Stimulated activated naive CD4-positive, alpha-beta T cell treated with Interleukin-2 at 50 U/mL for 16 hours (primary cell): Measurements from ENCODE around the gene EDIL3.
"Not testable (repeated sequence)": the region's sequence is repeated elsewhere in the genome, so short reads cannot be mapped to it uniquely, and the experiment has no call there.

Experiments used
- DNase-seq: peaks from one replicate; lab custom pipeline; 2025; lab: John Stamatoyannopoulos, UW

The EDIL3 gene

DNA sequence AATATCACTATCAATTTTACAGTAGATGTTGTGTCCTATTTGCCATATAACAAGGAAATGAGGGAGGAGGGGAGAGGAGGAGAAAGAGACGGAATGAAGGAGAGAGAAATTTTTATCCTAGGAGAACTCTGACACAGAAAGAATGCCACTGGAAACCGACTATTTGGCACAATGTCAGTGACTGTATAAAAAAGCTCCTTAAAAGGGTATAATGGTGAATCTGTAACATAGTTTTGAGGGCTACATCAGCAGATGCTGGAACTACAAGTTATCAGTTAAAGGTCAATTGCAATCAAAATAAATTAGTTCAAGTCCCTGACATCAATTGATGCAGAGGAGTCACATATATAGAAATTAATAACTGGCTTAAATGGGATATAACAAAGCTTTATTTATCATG, 5.7 kb downstream of the EDIL3 start:
- no peak for DNase-seq

DNA sequence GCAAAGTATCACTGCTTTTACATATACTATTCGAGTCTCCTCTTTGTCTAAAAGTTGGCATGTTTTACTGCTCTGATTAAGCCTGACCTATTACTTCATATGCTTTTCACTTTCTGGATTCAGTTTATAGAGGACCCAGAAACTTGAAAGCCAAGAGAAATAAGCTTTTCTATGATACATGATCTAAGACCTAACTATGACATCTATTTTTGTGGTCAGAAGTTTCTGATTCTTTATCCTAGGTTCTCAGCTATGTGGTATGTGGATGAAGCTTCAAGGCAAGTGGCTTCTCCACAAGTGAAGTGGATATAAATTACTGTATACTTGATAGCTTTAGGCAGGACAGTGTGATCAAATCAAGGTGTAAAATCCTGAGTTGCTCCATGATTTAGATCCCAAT, 6.3 kb downstream of the EDIL3 start:
- no peak for DNase-seq

DNA sequence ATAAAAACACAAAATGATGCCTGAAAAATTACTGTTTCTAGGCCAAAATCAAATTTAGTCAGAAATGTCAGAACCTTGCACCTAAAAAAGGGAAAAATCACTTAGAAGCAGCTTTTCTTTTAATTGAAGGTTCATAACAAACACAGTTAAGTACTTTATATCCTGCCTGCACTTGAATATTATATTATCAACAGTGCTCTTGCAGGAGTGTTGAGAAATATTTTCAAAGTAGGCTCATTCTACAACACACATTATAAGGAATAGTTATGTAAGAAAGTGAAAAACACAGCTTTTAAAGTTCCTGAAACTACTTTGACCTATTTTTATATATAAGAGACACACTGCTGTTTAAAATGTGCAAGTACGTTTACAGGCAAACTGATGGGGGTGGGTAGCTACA, 8.3 kb downstream of the EDIL3 start:
- no peak for DNase-seq

DNA sequence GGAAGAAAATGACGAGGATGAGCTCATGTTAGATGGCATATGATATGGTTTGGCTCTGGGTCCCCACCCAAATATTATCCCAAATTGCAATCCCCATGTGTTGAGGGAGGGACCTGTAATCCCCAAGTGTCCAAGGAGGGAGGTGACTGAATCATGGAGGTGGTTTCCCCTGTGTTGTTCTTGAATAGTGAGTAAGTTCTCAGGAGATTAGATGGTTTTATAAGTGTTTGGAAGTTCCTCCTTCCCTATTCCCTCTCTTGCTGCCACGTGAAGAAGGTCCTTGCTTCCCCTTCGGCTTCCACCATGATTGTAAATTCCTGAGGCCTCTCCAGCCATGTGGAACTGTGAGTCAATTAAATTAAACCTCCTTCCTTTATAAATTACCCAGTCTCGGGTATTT, 10.1 kb downstream of the EDIL3 start:
- no peak for DNase-seq

DNA sequence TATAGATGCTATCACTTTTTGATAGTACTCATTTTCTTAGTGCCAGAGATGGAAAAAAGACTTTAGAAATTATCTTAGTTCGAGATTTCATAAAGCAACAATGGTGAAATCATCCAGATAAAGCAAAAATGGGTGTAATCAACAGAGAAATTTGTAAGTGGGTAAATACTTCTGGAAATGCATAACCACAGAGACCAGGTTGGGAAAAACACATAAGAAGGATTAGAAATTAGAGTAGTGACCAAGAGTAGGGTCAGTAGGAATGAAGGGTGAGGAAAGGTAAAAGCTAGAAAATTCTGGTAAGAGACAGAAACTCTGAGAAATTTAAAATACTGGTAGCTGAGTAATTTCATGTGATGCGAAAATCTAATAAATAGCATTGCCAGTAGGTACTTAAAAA, 11.2 kb downstream of the EDIL3 start:
- DNase-seq = no peak

GRCh38 chr5:84372066-84372695, 12.5 kb downstream of the EDIL3 start:
- no peak for DNase-seq

GRCh38 chr5:84370176-84370575, 14.5 kb downstream of the EDIL3 start:
- DNase-seq = no peak

- DNase-seq = no peak
Measured at GRCh38 chr5:84364043-84364442, 20.6 kb downstream of the EDIL3 start.

DNA sequence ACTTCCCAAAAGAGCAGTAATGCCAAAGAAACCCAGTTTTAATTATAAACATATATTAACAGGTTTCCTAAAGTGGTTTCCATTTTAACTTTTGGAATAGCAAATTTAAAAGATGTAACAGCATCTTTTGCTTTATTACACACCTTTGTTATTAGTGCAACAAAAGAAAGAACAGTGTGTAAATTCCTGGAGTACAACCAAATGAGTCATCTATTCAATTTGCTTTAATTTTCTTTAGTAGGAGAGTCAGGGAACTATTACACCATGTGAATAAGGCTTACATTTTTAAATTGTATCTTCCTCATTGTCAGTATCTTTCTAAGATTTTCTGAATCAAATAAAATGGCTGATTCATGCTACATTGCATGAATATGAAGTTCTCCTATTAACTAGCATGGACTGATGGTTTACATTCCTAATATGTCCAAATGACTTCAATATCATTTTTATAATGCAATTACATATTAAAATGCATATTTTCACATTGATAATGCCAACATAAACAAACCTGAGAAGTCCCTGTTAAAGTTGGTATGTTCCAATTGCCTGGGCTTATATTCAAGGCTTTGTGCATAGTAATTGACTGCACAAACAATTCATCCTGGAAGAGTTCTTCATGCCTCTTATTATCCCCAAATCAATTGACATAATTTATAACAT, 22.5 kb downstream of the EDIL3 start:
- DNase-seq = no peak

GRCh38 chr5:84361572-84361971, 23.1 kb downstream of the EDIL3 start:
- DNase-seq = no peak

- DNase-seq = no peak
Measured at GRCh38 chr5:84360056-84360455, 24.6 kb downstream of the EDIL3 start.

- DNase-seq = no peak
Measured at GRCh38 chr5:84354101-84354500, 30.6 kb downstream of the EDIL3 start.

GRCh38 chr5:84344788-84345187, 39.9 kb downstream of the EDIL3 start:
- DNase-seq = no peak

GRCh38 chr5:84343171-84343570, 41.5 kb downstream of the EDIL3 start:
- DNase-seq = no peak

DNA sequence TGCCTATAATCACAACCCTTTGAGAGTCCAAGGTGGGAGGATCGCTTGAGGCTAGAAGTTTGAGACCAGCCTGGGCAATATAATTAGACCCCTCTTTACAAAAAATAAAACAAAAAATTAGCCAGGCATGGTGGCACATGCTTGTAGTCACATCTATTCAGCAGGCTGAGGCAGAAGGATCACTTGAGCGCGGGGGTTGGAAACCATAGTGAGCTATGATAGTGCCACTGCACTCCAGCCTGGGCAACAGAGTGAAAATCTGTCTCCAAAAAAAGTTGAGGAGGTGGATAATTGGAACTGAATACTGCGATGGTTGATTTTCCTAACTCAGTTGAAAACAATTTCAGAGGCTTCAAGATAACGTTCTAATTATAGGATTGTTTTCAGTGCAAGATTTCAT, 52.6 kb downstream of the EDIL3 start:
- DNase-seq = no peak

- no peak for DNase-seq
Measured at GRCh38 chr5:84327591-84327990, 57.1 kb downstream of the EDIL3 start.

GRCh38 chr5:84322646-84323045, 62.0 kb downstream of the EDIL3 start:
- no peak for DNase-seq

GRCh38 chr5:84317826-84318225, 66.9 kb downstream of the EDIL3 start:
- DNase-seq = not testable (repeated sequence)

DNA sequence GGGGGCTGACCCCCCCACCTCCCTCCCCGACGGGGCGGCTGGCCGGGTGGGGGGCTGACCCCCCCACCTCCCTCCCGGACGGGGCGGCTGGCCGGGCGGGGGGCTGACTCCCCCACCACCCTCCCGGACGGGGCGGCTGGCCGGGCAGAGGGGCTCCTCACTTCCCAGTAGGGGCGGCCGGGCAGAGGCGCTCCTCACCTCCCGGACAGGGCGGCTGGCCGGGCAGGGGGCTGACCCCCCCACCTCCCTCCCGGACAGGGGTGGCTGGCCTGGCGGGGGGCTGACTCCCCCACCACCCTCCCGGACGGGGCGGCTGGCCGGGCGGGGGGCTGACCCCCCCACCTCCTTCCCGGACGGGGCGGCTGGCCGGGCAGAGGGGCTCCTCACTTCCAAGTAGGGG, 72.4 kb downstream of the EDIL3 start:
- DNase-seq = not testable (repeated sequence)

DNA sequence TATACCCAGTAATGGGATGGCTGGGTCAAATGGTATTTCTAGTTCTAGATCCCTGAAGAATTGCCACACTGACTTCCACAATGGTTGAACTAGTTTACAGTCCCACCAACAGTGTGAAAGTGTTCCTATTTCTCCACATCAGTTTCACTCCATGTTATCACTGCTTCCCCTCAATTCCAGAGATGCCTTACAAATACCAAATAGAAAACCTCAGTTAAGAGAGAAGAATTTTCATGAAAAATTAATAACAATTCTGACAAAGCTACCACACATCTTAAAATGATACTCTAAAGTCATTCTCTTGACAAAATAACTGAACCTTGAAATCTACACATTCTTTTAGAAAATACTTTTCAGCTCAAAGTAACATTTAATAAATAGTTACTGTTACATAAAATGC, 74.8 kb downstream of the EDIL3 start:
- DNase-seq = not testable (repeated sequence)

- no peak for DNase-seq
Measured at GRCh38 chr5:84306601-84307000, 78.1 kb downstream of the EDIL3 start.

- no peak for DNase-seq
Measured at GRCh38 chr5:84304599-84304998, 80.1 kb downstream of the EDIL3 start.

DNA sequence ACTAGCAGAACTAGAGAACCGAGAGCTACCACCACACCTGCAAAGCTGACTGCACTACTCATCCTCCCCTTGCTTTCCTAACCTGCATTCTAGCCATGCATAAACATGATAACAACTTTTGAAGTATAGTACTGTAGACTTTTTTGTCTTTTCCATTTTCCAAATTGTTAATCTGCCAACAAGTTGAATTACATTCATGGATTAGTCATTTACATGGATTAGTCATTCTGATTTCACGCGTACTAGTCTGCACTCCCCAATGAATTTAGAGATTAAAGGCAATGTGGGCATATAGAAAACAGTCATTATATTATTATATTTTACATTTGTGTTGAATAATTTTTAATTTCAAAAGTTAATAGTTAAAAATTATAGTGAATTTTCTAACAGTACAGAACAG, 81.4 kb downstream of the EDIL3 start:
- no peak for DNase-seq

DNA sequence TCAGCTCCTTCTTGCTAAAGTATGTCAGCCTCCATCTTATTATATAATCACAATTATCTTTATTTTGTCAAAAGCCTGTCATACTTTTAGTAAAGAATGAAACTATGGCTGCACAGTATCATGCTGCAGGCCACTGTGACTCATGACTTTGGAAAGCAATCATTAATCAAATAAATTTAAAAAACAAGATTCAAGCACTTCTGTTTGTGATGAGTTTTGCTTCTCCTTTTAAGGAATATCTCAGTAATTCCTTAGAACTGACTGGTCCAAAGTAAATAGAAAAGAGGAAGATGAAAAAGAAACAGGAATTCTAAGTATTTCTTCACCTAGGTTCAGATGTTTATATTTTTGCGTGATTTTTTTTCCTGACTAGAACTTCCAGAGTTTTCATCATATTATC, 83.1 kb downstream of the EDIL3 start:
- DNase-seq = no peak
